HG02798 (cell line): ENCODE measurements around the gene DNAJC7.
"Not testable (repeated sequence)": the region's sequence is repeated elsewhere in the genome, so short reads cannot be mapped to it uniquely, and the experiment has no call there.

Source experiments
- ATAC-seq: cut with Tn5 transposase; IDR thresholded peaks from one replicate; pipeline ENCODE4 v1.9.1; 2021; ENCODE audit warnings: mild to moderate bottlenecking; ENCODE audit not compliant: unreplicated experiment, poor library complexity

DNAJC7 gene

GRCh38 chr17:42041619-42042018, 24.4 kb upstream of the DNAJC7 start:
- ATAC-seq = no peak

- ATAC-seq = no peak
Observed at GRCh38 chr17:42040818-42041217, 23.6 kb upstream of the DNAJC7 start.

- ATAC-seq = no peak
Observed at GRCh38 chr17:42039794-42040763, 22.8 kb upstream of the DNAJC7 start.

- ATAC-seq = no peak
Observed at GRCh38 chr17:42038221-42038973, 21.2 kb upstream of the DNAJC7 start.

- ATAC-seq = no peak
Observed at GRCh38 chr17:42034059-42034458, 16.8 kb upstream of the DNAJC7 start.

- ATAC-seq = no peak
Observed at GRCh38 chr17:42031584-42031983, 14.3 kb upstream of the DNAJC7 start.

- no peak for ATAC-seq
Observed at GRCh38 chr17:42028791-42029127, 11.5 kb upstream of the DNAJC7 start.

GRCh38 chr17:42027961-42028790, 10.9 kb upstream of the DNAJC7 start:
- no peak for ATAC-seq

- no peak for ATAC-seq
Observed at GRCh38 chr17:42027590-42027889, 10.3 kb upstream of the DNAJC7 start.

GRCh38 chr17:42026857-42027589, 9.8 kb upstream of the DNAJC7 start:
- no peak for ATAC-seq

- no peak for ATAC-seq
Observed at GRCh38 chr17:42025936-42026335, 8.7 kb upstream of the DNAJC7 start.

GRCh38 chr17:42025191-42025579, 7.9 kb upstream of the DNAJC7 start:
- no peak for ATAC-seq

GRCh38 chr17:42023524-42024349, 6.5 kb upstream of the DNAJC7 start:
- no peak for ATAC-seq

GRCh38 chr17:42020845-42021244, 3.6 kb upstream of the DNAJC7 start:
- ATAC-seq = not testable (repeated sequence)

- ATAC-seq = peak; percentile 66
Observed at GRCh38 chr17:42019509-42020404, 2.5 kb upstream of the DNAJC7 start, which contains the start of gene NKIRAS2. TSS of gene NKIRAS2 (plus strand) at chr17:42020090. CDS start at chr17:42021578, 1,488 bp downstream.

GRCh38 chr17:42018988-42019387, 1.7 kb upstream of the DNAJC7 start:
- ATAC-seq = no peak

GRCh38 chr17:42018339-42018738, 1.1 kb upstream of the DNAJC7 start:
- ATAC-seq = no peak

- no peak for ATAC-seq
Observed at GRCh38 chr17:42017866-42018200, 594 bp upstream of the DNAJC7 start.
